DOHH2 (cell line): ENCODE measurements around the gene TOPAZ1.

Experiments
- H3F3A ChIP-seq: fragments of 200-600 bp; sonication (generic), shearing (Covaris generic); 2 replicates; pipeline ENCODE4 v1.6.0; 2016; ENCODE audit warnings: antibody characterized with exemption, mild to moderate bottlenecking; ENCODE audit not compliant: control insufficient read depth, insufficient read depth
- H3K27ac ChIP-seq: fragments of 200-600 bp; sonication (generic); 2 replicates; pipeline ENCODE4 v1.5.1; 2014; ENCODE audit warnings: low read depth, mild to moderate bottlenecking, low read length, moderate library complexity
- H3K27me3 ChIP-seq: fragments of 200-600 bp; sonication (generic); 2 replicates; pipeline ENCODE4 v1.6.1; 2014; ENCODE audit warnings: mild to moderate bottlenecking, low read length, mixed read lengths; ENCODE audit not compliant: control insufficient read depth
- H3K36me3 ChIP-seq: fragments of 200-600 bp; sonication (generic); 2 replicates; pipeline ENCODE4 v1.6.1; 2014; ENCODE audit warnings: mild to moderate bottlenecking, low read length, moderate library complexity, mixed read lengths; ENCODE audit not compliant: control insufficient read depth
- H3K4me1 ChIP-seq: fragments of 200-600 bp; sonication (generic); 2 replicates; pipeline ENCODE4 v1.6.1; 2014; ENCODE audit warnings: mild to moderate bottlenecking, low read length, mixed read lengths; ENCODE audit not compliant: control insufficient read depth
- H3K4me2 ChIP-seq: fragments of 200-600 bp; sonication (generic); 2 replicates; pipeline ENCODE4 v1.6.0; 2014; ENCODE audit warnings: mild to moderate bottlenecking, low read length, moderate library complexity
- H3K4me3 ChIP-seq: fragments of 200-600 bp; sonication (generic); 2 replicates; pipeline ENCODE4 v1.5.1; 2014; ENCODE audit warnings: mild to moderate bottlenecking, low read length, mixed read lengths
- H3K79me2 ChIP-seq: fragments of 200-600 bp; sonication (generic); 2 replicates; pipeline ENCODE4 v1.6.1; 2014; ENCODE audit warnings: mild to moderate bottlenecking, low read length, mixed read lengths; ENCODE audit not compliant: control insufficient read depth
- H3K9me2 ChIP-seq: fragments of 200-600 bp; sonication (generic); replicated peaks from 2 replicates; pipeline ENCODE4 v1.6.1; 2014; ENCODE audit warnings: mild to moderate bottlenecking, low read length, mixed read lengths; ENCODE audit not compliant: control insufficient read depth
- H3K9me3 ChIP-seq: fragments of 200-600 bp; sonication (generic); 2 replicates; pipeline ENCODE4 v1.6.1; 2014; ENCODE audit warnings: antibody characterized with exemption, low read length, mixed read lengths; ENCODE audit not compliant: control insufficient read depth, insufficient read depth
- H4K20me1 ChIP-seq: fragments of 200-600 bp; sonication (generic); 2 replicates; pipeline ENCODE4 v1.6.0; 2014; ENCODE audit warnings: low read depth, mild to moderate bottlenecking, antibody characterized with exemption, low read length, moderate library complexity; ENCODE audit not compliant: control insufficient read depth, insufficient read depth
- CTCF ChIP-seq: fragments of 200-600 bp; sonication (generic); IDR thresholded peaks from one replicate; pipeline ENCODE4 v1.5.1; 2014; ENCODE audit warnings: antibody characterized with exemption, mild to moderate bottlenecking, low read depth, low read length; ENCODE audit not compliant: poor library complexity, severe bottlenecking
- EZH2phosphoT487 ChIP-seq: fragments of 200-600 bp; sonication (generic); IDR thresholded peaks from 2 replicates; pipeline ENCODE4 v1.6.1; 2017; ENCODE audit warnings: borderline replicate concordance, mild to moderate bottlenecking, antibody characterized with exemption, low read length, moderate library complexity, mixed read lengths

TOPAZ1 gene

GRCh38 chr3:44301746-44302145, 60.1 kb downstream of the TOPAZ1 start:
- Histone ChIP-seq H3K4me1 (no peaks in the 10 kb centered on the region), H3K4me2 (no peak overlapping the region), H3K79me2 (no peaks in the 10 kb centered on the region), H3K27me3 (peaks cover 15% of the 10 kb centered on the region), H3K27ac (no peak overlapping the region), H3F3A (no peaks in the 10 kb centered on the region), H3K9me3 (no peaks in the 10 kb centered on the region), H3K36me3 (no peaks in the 10 kb centered on the region), H3K9me2 (no peaks in the 10 kb centered on the region), H3K4me3 (no peak overlapping the region), H4K20me1 (no peaks in the 10 kb centered on the region)
- TF ChIP-seq EZH2phosphoT487 (no peak), CTCF (no peak)

- Histone ChIP-seq H3K4me2 (no peak overlapping the region), H3K79me2 (no peaks in the 10 kb centered on the region), H3F3A (no peaks in the 10 kb centered on the region), H3K9me3 (no peaks in the 10 kb centered on the region), H3K4me3 (no peak overlapping the region), H3K4me1 (no peaks in the 10 kb centered on the region), H3K36me3 (no peaks in the 10 kb centered on the region), H3K27ac (no peak overlapping the region), H3K9me2 (no peaks in the 10 kb centered on the region), H4K20me1 (no peaks in the 10 kb centered on the region), H3K27me3 (peaks cover 5% of the 10 kb centered on the region; the same call in 1 of the 2 replicates)
- TF ChIP-seq EZH2phosphoT487 (no peak), CTCF (no peak)
These were observed 67.8 kb downstream of the TOPAZ1 start for GRCh38 chr3:44309500-44309899.

DNA sequence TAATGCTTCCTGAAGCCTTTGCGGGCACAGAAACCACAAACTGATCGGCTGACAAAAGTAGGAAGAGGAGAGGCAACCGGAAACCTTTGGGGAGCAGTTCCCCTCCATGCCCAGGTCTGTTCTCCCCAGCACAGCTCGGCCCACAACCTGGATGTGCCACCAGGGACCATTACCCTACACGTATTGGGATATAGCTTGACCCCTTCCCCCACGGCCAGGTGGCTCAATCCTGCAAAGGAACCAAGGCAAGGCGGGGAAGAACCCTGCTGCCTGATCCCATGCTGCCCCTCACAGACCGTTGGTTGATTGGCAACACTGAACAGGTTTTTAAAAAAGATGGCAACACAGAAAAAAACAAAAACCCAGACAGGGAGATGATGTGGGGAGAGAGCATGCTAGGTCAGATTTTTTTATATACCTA, 77.2 kb downstream of the TOPAZ1 start:
- H4K20me1 ChIP-seq: no peaks in the 10 kb centered on the region
- H3K27me3 ChIP-seq: peaks cover 4% of the 10 kb centered on the region
- no peak overlapping the region for H3K4me3 ChIP-seq
- no peak overlapping the region for H3K27ac ChIP-seq
- no peaks in the 10 kb centered on the region for H3K36me3 ChIP-seq
- no peak overlapping the region for H3K4me2 ChIP-seq
- TF ChIP-seq EZH2phosphoT487 (no peak), CTCF (no peak)
- no peaks in the 10 kb centered on the region for H3K9me3 ChIP-seq
- no peaks in the 10 kb centered on the region for H3K79me2 ChIP-seq
- no peaks in the 10 kb centered on the region for H3F3A ChIP-seq
- H3K4me1 ChIP-seq: no peaks in the 10 kb centered on the region
- no peaks in the 10 kb centered on the region for H3K9me2 ChIP-seq

DNA sequence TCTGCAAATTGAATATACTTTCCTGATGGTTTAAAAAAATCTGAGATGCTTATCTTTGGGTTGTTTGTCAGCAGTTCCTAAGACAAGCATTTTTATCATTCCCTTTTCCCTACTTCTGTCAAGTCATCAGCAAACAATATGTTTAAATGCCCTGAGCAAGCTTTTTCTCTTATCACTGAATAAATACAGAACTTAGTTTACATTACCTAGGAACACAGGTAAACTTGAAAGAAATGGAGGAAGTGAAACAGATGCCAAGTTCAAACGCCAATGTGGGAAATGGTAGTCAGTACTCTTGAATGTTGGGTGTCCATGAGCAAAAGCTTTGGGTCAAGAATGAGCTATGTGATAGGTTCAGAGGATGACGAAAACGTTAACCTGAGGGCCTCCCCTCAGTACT, 79.6 kb downstream of the TOPAZ1 start:
- Histone ChIP-seq H3F3A (no peaks in the 10 kb centered on the region), H4K20me1 (no peaks in the 10 kb centered on the region), H3K4me1 (no peaks in the 10 kb centered on the region), H3K9me3 (no peaks in the 10 kb centered on the region), H3K36me3 (no peaks in the 10 kb centered on the region), H3K27ac (no peak overlapping the region), H3K4me3 (no peak overlapping the region), H3K79me2 (no peaks in the 10 kb centered on the region), H3K9me2 (no peaks in the 10 kb centered on the region), H3K4me2 (no peak overlapping the region), H3K27me3 (peaks cover 16% of the 10 kb centered on the region)
- TF ChIP-seq EZH2phosphoT487 (no peak), CTCF (no peak)
